Activated T-cell treated with anti-CD3 and anti-CD28 coated beads for 24 hours (primary cell): Measurements from ENCODE around the gene NAALAD2.
A peak's percentile ranks its signal among the peaks of the same experiment; 100 is the strongest.
"Not testable (repeated sequence)": the region's sequence is repeated elsewhere in the genome, so short reads cannot be mapped to it uniquely, and the experiment has no call there.

Experiments used
- DNase-seq: peaks from one replicate; pipeline ENCODE4 v3.0.0-alpha.2; 2020; ENCODE audit warnings: low read depth

Gene NAALAD2

GRCh38 chr11:90192869-90193582 is 58.6 kb downstream of the NAALAD2 start:
- DNase-seq, result no peak

GRCh38 chr11:90197377-90197776 is 62.9 kb downstream of the NAALAD2 start:
- no peak for DNase-seq

DNA sequence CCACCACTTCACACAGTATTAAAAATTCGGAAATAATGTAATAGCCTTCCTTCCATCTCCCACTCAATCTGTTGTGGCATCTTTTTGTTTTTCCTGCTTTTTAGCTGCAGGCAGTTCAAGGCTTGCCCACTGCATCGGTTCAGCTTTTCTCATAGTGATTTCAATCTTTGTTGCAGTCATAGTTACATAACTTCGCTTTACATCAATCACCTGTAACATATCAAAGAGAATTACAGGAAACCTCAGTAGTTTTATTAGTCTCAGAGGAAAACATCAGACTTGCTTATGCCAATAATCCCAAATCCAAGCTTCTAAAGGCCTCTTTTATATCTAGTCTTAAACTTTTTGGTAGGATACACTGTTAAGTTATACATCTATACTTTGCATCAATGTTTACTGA is 67.9 kb downstream of the NAALAD2 start:
- no peak for DNase-seq

GRCh38 chr11:90204407-90204806 is 69.9 kb downstream of the NAALAD2 start:
- DNase-seq, result no peak

GRCh38 chr11:90204832-90205646 is 70.6 kb downstream of the NAALAD2 start:
- DNase-seq, result no peak

DNA sequence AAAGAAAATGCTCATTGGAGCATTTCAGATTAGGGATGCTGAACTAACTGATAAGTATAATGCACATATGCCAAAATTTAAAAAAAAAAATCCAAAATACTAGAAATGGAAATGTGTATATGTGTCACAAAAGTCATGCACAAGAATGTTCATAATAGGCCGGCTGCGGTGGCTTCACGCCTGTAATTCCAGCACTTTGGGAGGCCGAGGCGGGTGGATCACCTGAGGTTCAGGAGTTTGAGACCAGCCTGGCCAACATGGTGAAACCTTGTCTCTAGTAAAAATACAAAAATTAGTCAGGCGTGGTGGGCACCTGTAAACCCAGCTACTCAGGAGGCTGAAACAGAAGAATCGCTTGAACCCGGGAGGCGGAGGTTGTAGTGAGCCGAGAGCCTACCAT is 73.5 kb downstream of the NAALAD2 start:
- DNase-seq, result not testable (repeated sequence)

DNA sequence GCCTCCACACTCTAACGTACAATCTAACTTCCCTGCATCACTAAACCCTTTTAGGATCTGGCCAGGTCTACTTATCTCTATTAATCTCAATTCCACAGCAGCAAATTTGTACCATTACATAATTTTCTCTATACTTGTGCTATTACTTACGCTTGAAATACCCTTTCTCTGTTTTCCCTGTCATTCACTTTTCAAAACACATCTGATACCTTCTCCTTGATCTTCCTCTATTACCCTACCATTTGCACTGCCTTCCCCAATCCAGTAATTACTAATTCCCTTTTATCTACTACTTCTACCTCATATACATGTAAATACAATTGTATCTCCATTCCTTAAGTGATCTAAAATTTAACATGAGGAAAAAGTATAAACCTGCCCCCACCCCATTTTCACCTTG is 74.4 kb downstream of the NAALAD2 start:
- no peak for DNase-seq

GRCh38 chr11:90213322-90213721 is 78.9 kb downstream of the NAALAD2 start:
- DNase-seq, result no peak

DNA sequence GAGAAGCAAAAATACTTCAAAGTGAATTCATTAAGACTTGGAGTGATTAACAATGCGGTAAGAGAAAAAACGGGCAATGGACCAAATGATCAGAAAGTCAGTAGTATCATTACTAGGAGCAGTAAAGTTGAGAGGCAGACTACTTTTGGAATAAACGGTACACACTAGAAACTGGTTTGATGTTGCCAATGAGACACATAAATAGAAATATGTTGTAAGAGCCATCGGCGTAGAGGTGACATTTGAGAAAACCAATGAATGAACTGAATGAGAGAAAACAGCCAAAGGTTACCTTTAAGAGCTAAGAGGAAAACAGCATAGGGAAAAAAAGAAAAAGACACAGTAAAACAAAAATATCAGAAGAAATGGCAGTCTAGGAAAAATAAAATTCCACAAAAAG is 82.1 kb downstream of the NAALAD2 start:
- no peak for DNase-seq

DNA sequence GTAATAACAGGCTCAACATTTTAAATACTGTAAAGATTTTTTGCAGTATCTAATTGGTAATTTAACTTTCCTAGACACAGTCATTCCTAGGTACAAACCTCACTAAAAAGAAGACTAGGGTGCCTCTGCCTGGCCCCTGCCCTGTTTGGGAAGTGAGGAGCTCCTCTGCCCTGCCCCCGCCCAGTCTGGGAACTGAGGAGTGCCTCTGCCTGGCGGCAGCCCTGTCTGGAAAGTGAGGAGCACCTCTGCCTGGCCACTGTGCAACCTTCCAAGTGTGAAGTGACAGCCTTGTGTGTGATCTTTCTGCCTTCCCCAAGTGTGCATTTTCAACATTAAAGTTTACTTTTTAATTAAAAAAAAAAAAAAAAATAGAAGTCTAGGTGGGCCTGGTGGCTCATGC is 84.1 kb downstream of the NAALAD2 start:
- no peak for DNase-seq

DNA sequence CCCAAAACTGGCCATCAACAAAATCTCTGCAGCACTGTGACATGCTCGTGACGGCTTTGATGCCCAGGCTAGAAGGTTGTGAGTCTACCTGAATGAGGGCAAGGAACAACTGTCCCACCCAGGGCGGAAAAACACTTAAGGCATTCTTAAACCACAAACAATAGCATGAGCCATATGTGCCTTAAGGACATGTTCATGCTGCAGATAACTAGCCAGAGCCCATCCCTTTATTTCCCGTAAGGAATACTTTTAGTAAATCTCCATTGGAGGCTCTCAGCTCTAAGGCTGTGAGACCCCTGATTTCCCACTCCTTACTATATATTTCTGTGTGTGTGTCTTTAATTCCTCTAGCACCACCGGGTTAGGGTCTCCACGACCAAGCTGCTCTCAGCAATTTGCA is 85.0 kb downstream of the NAALAD2 start:
- DNase-seq, result no peak

- DNase-seq, result no peak
Observed at GRCh38 chr11:90220391-90220790, 85.9 kb downstream of the NAALAD2 start.

DNA sequence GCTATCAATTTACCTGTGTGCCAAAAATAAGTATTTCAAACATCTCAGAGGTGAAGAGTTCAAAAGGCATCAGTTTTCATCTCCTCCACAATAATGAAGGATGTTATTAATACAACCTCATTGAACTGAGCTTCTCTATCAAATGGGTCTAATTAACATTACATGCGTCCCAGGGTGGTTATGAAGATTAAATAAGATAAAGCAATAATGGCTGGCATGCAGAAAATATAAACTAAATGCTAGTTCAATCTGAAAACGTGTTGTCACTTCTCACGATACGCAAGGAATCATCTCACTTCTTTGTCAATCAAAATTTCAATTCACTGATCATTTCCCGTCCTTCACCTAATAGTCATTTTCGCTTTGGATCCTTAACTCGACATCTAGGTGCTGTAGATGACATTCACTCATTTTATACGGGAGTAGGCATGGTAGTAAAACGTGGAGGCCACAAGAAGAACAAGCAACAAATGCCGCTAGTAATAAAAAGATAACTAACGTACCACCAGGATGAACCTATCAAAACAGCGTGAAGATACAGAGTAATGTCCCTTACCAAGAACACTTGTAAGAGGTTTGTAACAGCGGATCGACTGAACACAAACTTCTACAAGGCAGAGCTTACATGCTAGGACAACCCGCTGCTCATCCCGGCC is 87.5 kb downstream of the NAALAD2 start:
- no peak for DNase-seq

DNA sequence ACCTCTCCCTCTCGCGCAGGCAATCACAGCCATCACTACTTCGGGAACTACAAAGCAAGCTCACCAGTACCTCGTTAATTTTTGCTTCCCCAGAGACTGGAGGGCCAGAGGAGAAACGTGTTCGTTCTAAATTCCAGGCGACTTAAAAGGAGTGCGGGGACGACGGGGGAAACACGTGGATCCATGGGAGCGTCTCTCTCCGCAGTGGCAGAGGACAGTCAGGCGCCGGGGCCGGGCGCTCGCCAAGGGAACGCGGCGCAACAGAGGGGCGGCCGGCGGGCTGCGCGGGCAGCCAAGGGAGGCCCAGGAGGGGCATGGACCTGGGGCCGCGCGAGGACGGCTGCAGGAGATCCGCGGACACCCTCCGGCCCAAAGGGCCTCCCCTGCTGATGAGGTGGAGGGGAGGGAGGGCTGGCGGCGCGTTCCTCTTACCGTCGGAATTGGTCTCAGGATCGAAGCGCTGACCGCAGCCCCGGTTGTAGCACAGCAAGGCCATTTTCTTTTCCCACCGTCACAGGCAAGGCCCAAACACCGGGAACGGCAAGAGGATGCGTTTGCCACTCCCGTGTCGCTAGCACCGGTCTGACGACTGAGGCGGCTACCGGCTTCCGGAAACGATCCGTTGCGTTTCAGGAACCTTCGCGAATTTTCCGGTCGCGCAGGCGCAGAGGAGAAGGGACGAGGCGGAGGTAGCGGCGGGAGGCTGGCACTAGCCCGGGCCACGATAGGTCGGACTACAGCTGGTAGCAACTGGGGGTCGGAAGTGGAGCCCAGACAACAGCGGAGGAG is 88.2 kb downstream of the NAALAD2 start, which contains the start of gene CHORDC1:
Gene CHORDC1 (minus strand): TSS at position 591 of the 789 bp plus-strand sequence. CDS start 95 bp downstream, at position 496.
- DNase-seq, result peak; percentile 95

DNA sequence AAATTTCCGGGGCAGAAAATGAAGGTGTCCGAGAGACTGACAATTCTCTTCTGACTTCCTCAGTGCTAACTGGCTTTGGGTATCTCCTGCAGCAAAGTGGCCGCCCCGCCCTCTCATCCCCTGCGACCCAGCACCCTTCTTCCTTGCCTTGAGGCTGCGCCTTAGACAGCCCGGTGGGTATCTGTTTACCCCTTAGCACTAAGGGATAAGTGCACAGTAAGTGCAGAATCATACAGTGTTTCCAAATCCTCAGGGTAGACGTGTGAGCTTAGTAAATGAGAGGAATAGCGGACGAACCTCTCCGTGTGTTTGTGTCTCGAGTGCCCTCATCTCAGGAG is 88.8 kb downstream of the NAALAD2 start:
- DNase-seq, result no peak

- no peak for DNase-seq
Observed at GRCh38 chr11:90228056-90228455, 93.6 kb downstream of the NAALAD2 start.

DNA sequence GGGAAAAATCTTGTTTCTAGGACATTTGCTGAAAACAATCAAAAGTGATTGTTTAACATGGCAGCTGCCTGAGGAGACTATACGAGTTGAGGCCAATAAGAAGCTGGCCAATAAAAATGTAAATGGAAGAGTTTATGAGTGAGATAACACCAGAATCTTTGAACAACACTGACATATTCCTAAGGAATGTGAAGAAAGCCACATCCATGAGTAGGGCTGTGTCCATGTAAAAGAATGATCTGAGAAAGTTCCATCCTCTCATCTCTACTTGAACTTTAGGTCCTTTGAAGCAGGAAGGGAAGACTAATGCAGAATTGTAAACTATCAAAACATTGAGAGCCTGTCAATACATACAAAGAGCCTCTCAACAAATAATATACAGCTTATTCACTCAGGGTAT is 95.3 kb downstream of the NAALAD2 start:
- DNase-seq, result no peak

- DNase-seq, result no peak
Observed at GRCh38 chr11:90234977-90235376, 100.5 kb downstream of the NAALAD2 start.

DNA sequence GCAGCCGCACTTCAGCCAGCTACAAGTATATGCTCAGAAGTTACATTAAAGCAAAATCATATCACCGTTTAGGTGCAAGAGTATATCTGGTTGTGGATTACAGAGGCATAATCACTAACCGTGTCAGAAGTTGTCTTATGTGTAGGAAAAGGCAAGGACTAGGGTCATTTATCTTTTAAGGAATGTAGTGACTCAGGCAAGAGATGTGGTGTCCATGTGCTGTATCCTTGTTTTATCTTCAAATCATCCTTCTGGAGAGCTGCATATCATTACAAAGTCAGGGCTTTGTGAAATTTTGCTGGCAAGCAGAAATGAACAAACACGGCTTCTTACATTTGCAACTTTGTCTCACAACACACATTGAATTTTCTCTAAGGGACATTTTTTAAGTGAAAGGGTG is 101.1 kb downstream of the NAALAD2 start:
- no peak for DNase-seq

DNA sequence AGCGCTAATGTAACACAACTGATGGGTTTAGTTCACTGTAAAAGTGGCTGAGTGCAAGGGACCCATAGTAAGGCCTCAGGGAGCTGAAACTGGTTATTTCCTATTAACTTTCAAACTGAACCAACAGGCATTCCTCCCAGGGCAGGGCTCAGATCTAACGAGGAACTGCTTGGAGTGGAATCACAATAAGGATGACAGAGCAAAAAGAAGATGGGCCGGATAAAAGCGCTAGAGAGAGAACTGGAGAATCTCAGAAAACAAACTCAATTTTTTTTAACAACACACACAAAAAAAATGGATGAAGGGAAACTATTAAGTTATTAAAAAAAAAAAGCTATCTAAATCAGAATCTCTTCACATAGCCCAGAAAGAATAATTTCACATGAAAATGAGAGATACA is 102.5 kb downstream of the NAALAD2 start:
- no peak for DNase-seq

- peak; percentile 15 for DNase-seq
Observed at GRCh38 chr11:90239967-90240636, 105.6 kb downstream of the NAALAD2 start.

- DNase-seq, result no peak
Observed at GRCh38 chr11:90241414-90241813, 107.0 kb downstream of the NAALAD2 start.
